ENCODE results near the gene CRBN.

The CRBN gene

GRCh38 chr3:3179407-3180094 lies at the start of gene CRBN:
TSS of gene CRBN (minus strand) at chr3:3179691. CDS start at chr3:3179687, 4 bp downstream.
- Histone ChIP-seq H3K9me3 (ENCODE audit: low read depth, low read length) (no peaks in the 10 kb centered on the region), H3K9ac (ENCODE audit: insufficient read length) (peak within 1 kb of the TSS; percentile 83), H3K4me3 (peak within 1 kb of the TSS; percentile 88), H3K36me3 (ENCODE audit: insufficient read depth, low read length) (no peaks in the 10 kb centered on the region), H3K27ac (no peak within 1 kb of the TSS)
- TF ChIP-seq POLR2AphosphoS5 (IDR thresholded peaks at IDR 0.05; ENCODE audit: borderline replicate concordance, low read depth, low read length) (peak; percentile 84), EZH2 (IDR thresholded peaks at IDR 0.05) (no peak), FOXP2 (optimal IDR thresholded peaks at IDR 0.05; ENCODE audit: control extremely low read depth, extremely low read length, insufficient read depth) (peak; percentile 83)
- DNase-seq (ENCODE audit: low read depth, low spot score), result no peak

- H3K27ac ChIP-seq, result no peak overlapping the region
- DNase-seq (ENCODE audit: low read depth, low spot score), result no peak
- no peaks in the 10 kb centered on the region for H3K36me3 ChIP-seq (ENCODE audit: insufficient read depth, low read length)
- no peak for TF ChIP-seq POLR2AphosphoS5 (IDR thresholded peaks at IDR 0.05; ENCODE audit: borderline replicate concordance, low read depth, low read length)
- no peak for TF ChIP-seq EZH2 (IDR thresholded peaks at IDR 0.05)
- no peak for TF ChIP-seq FOXP2 (optimal IDR thresholded peaks at IDR 0.05; ENCODE audit: control extremely low read depth, extremely low read length, insufficient read depth)
- H3K9ac ChIP-seq (ENCODE audit: insufficient read length), result no peak overlapping the region
- no peaks in the 10 kb centered on the region for H3K9me3 ChIP-seq (ENCODE audit: low read depth, low read length)
- no peak overlapping the region for H3K4me3 ChIP-seq
Measured at GRCh38 chr3:3227640-3228039, 48.1 kb upstream of the CRBN start.

DNA sequence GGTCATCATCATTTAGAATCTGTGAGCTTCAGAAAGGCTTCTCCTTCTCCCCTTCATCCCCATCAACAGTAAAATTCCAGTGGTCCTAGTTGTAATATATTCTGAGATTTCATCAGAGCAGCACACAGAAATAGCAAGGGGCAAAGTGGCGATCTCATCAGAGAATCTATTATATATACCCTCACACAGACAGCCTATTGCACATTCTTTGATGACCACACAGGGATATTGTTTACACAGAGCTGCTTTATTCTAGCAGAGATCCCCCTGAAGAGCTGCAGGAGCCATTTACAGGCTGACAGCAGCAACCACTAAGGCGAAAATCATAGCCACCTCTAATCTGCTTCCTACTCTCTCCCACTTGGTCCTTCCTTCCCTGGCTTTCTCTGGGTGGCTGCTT lies 42.0 kb upstream of the CRBN start:
- Histone ChIP-seq H3K9me3 (ENCODE audit: low read depth, low read length) (no peaks in the 10 kb centered on the region), H3K9ac (ENCODE audit: insufficient read length) (no peak overlapping the region), H3K4me3 (no peak overlapping the region), H3K36me3 (ENCODE audit: insufficient read depth, low read length) (no peaks in the 10 kb centered on the region), H3K27ac (no peak overlapping the region)
- no peak for TF ChIP-seq POLR2AphosphoS5 (IDR thresholded peaks at IDR 0.05; ENCODE audit: borderline replicate concordance, low read depth, low read length)
- no peak for TF ChIP-seq FOXP2 (optimal IDR thresholded peaks at IDR 0.05; ENCODE audit: control extremely low read depth, extremely low read length, insufficient read depth)
- TF ChIP-seq EZH2 (IDR thresholded peaks at IDR 0.05), result no peak
- DNase-seq (ENCODE audit: low read depth, low spot score), result no peak

DNA sequence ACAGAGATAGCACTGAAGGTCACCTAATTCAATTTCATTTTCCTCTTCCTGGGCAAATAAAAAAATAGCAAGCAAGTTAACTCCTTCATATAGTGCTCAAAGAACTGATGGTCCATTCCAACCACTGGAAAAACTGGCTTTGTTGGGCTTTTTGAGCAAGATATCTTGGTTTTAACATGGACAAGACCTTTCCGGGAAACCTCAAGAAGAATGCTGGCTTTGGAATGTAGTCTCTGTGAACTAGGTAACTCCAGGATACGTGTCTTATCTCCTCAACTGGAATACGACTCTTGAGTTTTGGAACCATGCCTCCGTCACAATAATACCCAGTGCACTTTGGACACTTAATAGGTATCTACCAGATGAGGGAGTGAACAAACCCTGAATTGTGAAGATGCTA lies 36.9 kb upstream of the CRBN start:
- H3K4me3 ChIP-seq, result no peak overlapping the region
- no peaks in the 10 kb centered on the region for H3K9me3 ChIP-seq (ENCODE audit: low read depth, low read length)
- no peak for DNase-seq (ENCODE audit: low read depth, low spot score)
- H3K27ac ChIP-seq, result no peak overlapping the region
- no peak overlapping the region for H3K9ac ChIP-seq (ENCODE audit: insufficient read length)
- no peaks in the 10 kb centered on the region for H3K36me3 ChIP-seq (ENCODE audit: insufficient read depth, low read length)
- no peak for TF ChIP-seq EZH2 (IDR thresholded peaks at IDR 0.05)
- no peak for TF ChIP-seq FOXP2 (optimal IDR thresholded peaks at IDR 0.05; ENCODE audit: control extremely low read depth, extremely low read length, insufficient read depth)
- no peak for TF ChIP-seq POLR2AphosphoS5 (IDR thresholded peaks at IDR 0.05; ENCODE audit: borderline replicate concordance, low read depth, low read length)

GRCh38 chr3:3212781-3213440 lies 33.4 kb upstream of the CRBN start:
- no peak for TF ChIP-seq POLR2AphosphoS5 (IDR thresholded peaks at IDR 0.05; ENCODE audit: borderline replicate concordance, low read depth, low read length)
- TF ChIP-seq FOXP2 (optimal IDR thresholded peaks at IDR 0.05; ENCODE audit: control extremely low read depth, extremely low read length, insufficient read depth), result no peak
- TF ChIP-seq EZH2 (IDR thresholded peaks at IDR 0.05), result no peak

DNA sequence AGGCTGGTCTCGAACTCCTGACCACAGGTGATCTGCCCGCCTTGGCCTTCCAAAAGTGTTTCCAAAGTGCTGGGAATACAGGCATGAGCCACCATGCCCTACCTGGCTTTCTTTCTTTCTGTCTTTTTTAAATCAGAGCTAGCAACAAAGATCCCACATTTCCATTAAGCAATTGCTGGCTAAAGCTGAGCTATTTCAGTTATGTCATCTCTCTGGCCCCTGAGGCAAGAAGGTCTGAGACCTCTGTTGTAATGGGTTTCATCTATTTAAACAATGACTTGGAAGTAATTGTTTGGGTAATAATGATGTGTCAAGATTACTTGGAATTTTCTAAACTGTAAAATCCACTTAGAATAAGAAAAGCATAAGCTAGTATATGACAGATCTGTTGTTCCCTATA lies 30.2 kb upstream of the CRBN start:
- DNase-seq (ENCODE audit: low read depth, low spot score), result no peak
- no peak overlapping the region for H3K9ac ChIP-seq (ENCODE audit: insufficient read length)
- H3K36me3 ChIP-seq (ENCODE audit: insufficient read depth, low read length), result no peaks in the 10 kb centered on the region
- no peak overlapping the region for H3K27ac ChIP-seq
- TF ChIP-seq EZH2 (IDR thresholded peaks at IDR 0.05) (no peak), POLR2AphosphoS5 (IDR thresholded peaks at IDR 0.05; ENCODE audit: borderline replicate concordance, low read depth, low read length) (no peak), FOXP2 (optimal IDR thresholded peaks at IDR 0.05; ENCODE audit: control extremely low read depth, extremely low read length, insufficient read depth) (no peak)
- no peak overlapping the region for H3K4me3 ChIP-seq
- no peaks in the 10 kb centered on the region for H3K9me3 ChIP-seq (ENCODE audit: low read depth, low read length)

More at GRCh38 chr3:3212781-3213440, 33.4 kb upstream of the CRBN start:
- DNase-seq (ENCODE audit: low read depth, low spot score), result no peak
- Histone ChIP-seq H3K36me3 (ENCODE audit: insufficient read depth, low read length) (no peaks in the 10 kb centered on the region), H3K4me3 (no peak overlapping the region), H3K27ac (no peak overlapping the region), H3K9ac (ENCODE audit: insufficient read length) (no peak overlapping the region), H3K9me3 (ENCODE audit: low read depth, low read length) (no peaks in the 10 kb centered on the region)

- TF ChIP-seq EZH2 (IDR thresholded peaks at IDR 0.05) (no peak), FOXP2 (optimal IDR thresholded peaks at IDR 0.05; ENCODE audit: control extremely low read depth, extremely low read length, insufficient read depth) (no peak), POLR2AphosphoS5 (IDR thresholded peaks at IDR 0.05; ENCODE audit: borderline replicate concordance, low read depth, low read length) (no peak)
- no peaks in the 10 kb centered on the region for H3K36me3 ChIP-seq (ENCODE audit: insufficient read depth, low read length)
- H3K9ac ChIP-seq (ENCODE audit: insufficient read length), result no peak overlapping the region
- no peak overlapping the region for H3K27ac ChIP-seq
- no peaks in the 10 kb centered on the region for H3K9me3 ChIP-seq (ENCODE audit: low read depth, low read length)
- no peak for DNase-seq (ENCODE audit: low read depth, low spot score)
- no peak overlapping the region for H3K4me3 ChIP-seq
Measured at GRCh38 chr3:3209057-3209456, 29.6 kb upstream of the CRBN start.

- DNase-seq (ENCODE audit: low read depth, low spot score), result no peak
- Histone ChIP-seq H3K27ac (no peak overlapping the region), H3K9ac (ENCODE audit: insufficient read length) (no peak overlapping the region), H3K9me3 (ENCODE audit: low read depth, low read length) (no peaks in the 10 kb centered on the region), H3K36me3 (ENCODE audit: insufficient read depth, low read length) (no peaks in the 10 kb centered on the region), H3K4me3 (no peak overlapping the region)
- TF ChIP-seq EZH2 (IDR thresholded peaks at IDR 0.05) (no peak), FOXP2 (optimal IDR thresholded peaks at IDR 0.05; ENCODE audit: control extremely low read depth, extremely low read length, insufficient read depth) (no peak), POLR2AphosphoS5 (IDR thresholded peaks at IDR 0.05; ENCODE audit: borderline replicate concordance, low read depth, low read length) (no peak)
Measured at GRCh38 chr3:3201611-3202010, 22.1 kb upstream of the CRBN start.
